AG20443 (cell line): ENCODE results near the gene ATP6V1F.
A peak's percentile ranks its signal among the peaks of the same experiment; 100 is the strongest.

ENCODE experiments used
- DNase-seq: peaks from one replicate; pipeline ENCODE4 v3.0.0; 2012; ENCODE audit warnings: low spot score, mixed read lengths

Gene ATP6V1F

DNA sequence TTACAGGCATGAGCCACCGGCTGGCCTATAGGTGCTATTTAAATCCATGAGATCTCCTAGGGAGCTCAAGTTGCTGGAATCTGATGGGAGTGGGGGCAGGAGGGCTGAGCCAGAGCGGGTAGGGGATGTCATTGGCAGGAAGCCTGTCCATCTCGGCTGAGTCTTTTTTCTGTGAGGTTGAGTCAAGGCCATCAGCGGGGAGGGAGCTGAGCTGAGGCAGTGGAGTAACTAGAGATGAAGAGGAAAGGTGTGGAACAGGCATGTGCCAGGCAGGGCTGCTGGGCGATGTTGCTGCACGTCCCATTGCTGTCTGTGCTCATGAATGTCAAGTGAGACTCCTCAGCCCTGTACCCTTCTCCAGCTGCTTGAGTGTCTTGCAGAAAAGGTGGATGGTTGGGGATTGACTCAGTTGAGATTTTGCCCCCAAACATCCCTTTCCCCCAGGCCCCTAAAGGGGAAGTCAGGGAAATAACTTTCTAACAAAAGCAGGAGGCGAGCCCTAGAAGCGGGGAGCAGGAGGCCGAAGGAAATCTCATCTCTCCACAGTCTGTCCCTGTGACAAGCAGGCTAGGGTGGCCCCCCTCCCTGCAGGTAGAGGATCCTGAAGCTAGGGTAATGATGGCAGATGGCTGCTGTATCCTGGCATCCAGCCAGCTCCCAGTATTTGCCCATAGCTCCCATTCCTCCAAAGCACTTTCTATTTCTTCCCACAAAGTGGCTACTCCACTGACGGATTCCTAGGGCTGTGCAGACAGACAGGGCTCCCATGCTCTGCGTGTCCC, 5.4 kb downstream of the ATP6V1F start:
- no peak for DNase-seq

DNA sequence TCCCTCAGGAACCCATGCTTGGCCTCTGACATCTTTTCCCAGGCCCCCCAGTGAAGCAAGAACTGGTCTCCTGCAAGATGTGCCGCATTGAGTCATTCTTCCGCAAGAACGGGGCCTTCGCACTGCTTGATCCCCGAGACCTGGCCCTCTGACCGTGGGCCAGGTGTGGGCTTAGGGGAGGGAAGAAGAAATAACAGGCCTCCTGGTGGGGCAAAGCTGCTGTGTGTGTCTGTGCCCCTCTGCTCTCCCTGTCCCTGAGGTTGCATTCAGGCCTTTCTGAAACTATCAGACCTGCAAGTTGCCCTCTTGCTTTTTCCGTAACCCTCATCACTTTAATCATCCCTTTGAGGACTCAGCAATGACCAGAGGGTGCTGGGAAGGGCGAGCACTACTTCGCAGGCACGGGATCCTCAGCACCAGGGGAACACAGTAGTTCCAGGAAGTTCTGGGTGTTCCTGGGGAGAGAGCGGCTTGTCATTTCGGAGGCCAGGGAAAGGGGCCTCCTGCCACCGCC, 6.0 kb downstream of the ATP6V1F start:
- DNase-seq = no peak

DNA sequence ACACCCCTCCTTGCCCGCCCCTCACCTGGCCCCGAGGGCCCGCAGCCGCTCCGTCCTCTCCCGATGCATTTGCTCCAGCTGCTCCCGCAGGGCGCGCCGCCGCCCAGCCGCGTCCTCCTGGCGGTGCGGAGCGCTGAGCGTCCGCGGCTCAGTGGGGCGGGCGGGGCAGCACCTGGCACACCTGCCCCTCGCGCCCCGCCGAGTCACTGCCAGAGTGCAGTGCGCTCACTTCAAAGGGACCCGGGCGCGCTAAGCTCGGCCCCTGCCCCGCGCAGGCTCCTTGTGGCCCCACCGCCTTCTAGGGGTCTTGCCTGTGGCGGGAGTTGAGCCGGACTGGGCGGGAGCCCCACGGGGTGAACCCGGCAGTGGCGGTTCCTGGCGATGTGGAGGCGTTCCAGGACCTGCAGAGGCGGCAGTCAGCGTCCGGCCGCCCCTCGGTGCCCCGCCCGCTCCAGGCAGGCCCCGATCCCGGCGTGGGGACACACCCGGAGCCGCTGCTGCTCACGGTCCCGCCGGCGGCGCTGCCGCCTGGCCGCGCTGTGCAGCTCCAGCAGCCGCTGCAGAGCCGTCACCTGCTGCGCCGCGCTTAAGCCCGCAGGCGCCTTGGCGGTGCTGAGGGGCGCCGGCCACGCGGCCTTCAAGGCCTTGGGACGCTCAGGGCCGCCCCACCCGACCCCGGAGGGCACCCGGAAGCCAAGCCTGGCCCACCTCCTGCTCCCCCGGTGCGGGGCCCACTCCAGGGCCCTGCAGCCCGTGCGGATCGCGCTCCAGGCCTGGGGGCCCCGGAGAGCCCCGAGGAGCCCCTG, 6.7 kb downstream of the ATP6V1F start:
- DNase-seq = peak; percentile 78

DNA sequence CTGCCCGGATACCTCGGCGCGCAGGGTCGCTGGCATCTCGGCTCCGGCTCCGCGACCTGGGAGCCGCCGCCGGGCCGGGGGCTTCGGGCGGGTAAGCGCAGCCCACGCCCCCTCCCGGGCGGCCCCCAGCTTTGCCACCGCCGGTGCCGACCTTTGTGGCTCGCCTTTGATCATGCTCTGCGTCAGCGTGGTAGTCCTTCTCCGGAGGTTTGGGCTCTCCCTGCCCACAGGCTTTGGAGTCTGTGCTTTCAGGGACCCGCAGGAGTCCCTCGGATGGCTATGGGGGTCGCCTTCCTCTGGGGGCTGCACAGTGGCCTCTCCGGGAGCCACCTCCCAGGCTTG, 7.3 kb downstream of the ATP6V1F start:
- no peak for DNase-seq

DNA sequence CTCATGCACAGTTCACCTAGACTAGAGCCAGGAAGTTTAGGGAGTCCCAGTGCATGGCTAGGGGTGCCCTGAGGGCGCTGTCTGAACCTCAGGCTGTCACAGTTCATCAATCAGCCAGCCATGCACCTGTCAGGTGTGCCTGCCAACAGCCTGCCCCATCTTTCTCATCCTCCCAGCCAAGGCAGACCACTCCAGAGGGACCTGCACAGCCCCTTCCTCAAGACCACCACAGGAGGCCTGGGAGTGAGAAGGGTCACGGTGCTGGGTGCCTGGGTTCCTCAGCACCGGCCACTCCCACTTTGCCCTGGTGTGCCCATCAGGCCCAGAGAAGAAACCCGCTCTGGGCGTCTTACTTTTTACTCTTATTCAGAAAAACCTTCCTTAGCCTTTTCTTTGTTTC, 8.4 kb downstream of the ATP6V1F start:
- DNase-seq = no peak

DNA sequence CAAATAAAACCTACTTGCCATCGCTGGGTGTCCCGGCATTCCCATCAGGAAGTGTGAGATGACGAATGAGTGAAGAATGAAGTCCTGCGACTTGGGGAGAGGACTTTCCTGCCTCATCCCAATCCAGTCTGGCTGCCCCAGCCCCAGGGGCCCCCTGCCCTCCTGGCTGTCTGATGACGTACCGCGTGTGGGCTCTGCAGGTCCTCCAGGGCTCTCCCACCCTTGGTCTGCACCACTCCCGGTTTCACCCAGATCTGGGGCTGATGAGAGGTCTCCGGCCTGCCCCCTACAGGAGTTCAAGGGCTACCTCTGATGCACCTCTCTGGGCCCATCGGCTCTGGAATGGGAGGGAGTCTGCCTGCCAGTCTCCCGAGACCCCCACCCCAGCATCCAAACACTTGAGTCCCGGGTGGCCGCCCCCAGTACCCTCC, 9.8 kb downstream of the ATP6V1F start:
- DNase-seq = no peak

DNA sequence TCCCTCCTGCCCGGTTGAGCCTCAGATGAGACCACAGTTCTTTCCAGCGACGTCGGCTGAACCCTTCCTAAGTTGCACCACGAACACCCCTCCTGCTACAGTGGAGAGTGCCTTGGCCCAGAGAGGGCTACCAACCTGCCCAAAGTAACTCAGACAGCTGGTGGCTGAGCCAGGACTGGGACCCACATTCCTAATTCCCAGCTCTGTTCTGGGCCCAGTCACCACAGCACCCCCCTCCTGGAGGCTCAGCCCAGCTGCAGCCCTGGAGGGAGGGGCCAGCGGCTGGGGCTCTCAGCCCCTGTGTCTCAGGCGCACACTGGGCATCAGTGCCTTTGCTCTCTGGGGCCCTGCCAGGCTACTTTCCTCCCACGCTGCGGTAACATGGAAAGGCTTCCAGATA, 10.6 kb downstream of the ATP6V1F start:
- no peak for DNase-seq

DNA sequence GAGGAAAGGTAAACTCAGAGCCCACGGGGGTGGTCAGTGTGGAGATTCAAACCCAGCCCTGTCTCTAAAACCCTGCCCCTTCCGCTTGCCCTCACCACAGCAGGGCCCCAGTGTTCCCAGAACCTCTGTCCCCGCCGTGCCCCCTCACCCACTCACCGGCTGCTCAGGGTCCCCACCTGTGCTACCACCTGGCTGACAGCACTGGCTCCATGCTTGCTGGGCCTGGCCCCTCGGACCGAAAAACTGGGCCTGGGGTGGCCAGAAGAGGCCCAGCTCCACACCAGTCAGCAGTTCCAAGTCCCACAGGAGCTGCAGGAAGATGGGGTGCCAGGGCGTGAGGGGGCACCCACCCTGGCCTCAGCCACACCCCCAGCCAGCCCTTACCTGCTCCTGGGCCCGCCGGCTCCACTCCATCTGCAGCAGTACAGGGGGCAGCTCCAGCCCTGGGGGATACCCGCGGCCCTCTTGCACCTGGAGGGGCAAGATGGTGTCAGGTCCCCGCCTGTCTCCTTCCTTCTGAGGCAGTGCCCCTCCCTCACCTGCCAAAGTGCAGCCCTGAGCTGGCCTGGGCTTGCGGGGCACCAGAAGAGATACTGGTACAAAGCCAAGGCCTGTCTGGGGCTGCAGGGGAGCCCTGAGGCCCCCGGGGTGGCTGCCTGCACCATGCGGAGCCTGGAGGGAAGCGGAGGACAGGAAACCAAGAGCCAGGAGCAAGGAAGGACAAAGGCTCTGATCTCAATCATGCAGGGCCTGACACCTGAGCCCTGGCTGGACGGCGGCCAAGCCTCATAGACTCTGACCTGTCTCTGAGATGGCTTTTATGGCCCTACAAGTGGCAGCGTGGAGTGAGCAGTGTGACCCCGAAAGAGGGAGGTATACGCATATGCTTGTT, 11.7 kb downstream of the ATP6V1F start:
- DNase-seq = no peak

DNA sequence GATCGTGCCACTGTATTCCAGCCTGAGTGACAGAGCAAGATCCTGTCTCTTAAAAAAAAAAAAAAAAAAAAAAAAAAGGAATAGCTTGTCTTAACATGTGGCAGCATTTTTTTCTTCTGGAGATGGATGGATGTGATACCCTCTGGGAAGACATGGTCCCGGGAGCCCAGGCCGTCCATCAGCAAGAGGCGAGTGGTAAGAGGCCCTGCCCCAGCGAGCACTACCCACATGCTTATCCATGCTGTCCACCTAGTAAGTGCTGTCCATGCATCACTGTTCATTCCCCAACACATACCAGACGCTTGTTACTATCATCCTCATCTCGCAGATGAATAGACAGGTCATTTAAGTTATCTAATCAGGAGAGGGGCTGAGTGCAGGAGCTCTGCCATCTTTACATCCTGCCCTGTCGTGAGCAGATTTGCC, 12.9 kb downstream of the ATP6V1F start:
- DNase-seq = no peak

DNA sequence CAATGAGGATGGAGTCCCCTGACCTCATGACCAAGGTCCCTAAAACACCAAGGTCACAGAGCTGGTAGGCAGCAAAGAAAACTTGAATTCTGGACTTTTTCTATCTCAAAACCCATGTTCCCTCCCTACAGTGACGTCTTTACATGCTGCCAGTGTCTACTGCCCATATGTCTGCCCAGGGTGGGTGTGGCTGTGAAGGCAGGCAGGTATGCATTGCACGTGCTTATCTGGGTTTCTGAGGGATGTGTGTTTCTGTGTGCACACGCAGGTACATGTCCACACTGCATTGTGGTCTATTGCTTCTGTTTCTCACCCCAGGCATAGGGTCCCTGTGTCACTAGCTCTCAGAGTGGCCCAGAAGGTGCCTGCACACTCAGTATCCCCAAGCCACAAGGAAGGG, 13.5 kb downstream of the ATP6V1F start:
- no peak for DNase-seq

DNA sequence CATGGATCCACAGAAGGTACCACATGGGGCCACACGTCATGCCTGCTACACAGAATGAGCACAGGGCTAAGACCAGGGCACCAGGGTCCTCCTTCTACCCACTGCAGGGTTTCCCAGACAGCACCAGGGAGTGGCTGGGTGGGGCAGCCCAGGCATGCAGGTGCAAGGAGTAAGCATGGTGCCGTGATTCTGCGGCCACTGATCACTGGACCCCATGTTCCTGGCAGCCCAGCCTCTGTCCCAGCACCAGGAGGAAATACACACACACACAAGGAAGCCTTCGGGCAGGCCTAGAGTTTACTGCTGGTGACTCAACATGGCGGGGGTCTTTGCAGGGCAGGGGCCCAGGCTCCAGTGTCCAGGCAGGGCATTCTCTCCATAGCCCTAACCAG, 13.9 kb downstream of the ATP6V1F start:
- no peak for DNase-seq

DNA sequence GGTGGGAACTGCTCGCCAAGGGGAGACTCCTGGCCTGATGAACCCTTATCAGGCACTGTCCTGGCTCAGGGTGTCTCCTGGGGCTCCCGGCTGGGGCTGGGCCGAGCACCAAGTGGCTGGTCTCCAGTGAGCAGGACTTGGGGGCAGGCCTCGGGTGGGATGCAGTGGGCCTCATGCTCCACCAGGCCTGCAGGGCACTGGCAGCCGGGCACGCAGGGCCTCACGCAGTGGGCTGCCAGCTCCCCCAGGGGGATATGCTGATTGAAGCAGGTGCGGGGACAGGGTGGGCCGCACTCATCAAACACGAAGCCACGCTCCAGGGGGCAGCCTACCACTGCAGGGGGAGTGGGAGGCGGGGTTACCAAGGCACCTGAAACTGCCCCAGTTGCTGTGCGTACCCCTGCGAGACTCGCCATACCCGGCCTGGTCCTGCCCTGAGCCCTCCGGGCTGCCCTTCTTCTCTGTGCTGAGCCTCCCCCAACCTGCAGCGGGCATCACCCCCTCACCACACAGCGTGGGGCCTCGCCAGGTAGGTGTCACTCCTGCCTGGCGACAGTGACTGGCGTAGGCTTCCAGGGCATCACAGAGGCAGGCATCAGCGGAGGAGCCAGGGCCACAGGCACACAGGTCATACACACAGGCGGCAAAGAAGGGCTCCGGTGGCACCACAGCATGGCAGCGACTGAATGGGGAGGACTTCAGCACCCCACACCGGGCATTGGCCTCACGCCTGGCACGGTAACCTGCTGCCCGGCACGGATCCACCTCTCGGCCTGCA, 14.5 kb downstream of the ATP6V1F start:
- DNase-seq = no peak

DNA sequence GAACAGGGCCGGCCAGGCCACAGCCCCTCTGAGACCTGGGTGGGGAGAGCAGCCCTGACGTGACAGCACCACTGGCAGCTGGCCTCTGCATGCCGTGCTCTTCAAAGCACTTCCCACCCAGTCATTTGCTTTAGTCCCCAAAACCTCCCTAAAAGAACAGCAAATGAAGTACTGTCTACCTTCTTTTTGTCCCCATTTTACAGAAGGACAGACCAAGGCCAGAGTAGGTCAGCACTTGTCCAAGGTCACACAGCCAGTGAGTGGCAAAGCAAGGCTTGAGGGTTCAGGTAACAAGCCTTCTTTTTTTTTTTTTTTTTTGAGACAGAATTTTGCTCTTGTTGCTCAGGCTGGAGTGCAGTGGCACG, 15.1 kb downstream of the ATP6V1F start:
- DNase-seq = no peak

DNA sequence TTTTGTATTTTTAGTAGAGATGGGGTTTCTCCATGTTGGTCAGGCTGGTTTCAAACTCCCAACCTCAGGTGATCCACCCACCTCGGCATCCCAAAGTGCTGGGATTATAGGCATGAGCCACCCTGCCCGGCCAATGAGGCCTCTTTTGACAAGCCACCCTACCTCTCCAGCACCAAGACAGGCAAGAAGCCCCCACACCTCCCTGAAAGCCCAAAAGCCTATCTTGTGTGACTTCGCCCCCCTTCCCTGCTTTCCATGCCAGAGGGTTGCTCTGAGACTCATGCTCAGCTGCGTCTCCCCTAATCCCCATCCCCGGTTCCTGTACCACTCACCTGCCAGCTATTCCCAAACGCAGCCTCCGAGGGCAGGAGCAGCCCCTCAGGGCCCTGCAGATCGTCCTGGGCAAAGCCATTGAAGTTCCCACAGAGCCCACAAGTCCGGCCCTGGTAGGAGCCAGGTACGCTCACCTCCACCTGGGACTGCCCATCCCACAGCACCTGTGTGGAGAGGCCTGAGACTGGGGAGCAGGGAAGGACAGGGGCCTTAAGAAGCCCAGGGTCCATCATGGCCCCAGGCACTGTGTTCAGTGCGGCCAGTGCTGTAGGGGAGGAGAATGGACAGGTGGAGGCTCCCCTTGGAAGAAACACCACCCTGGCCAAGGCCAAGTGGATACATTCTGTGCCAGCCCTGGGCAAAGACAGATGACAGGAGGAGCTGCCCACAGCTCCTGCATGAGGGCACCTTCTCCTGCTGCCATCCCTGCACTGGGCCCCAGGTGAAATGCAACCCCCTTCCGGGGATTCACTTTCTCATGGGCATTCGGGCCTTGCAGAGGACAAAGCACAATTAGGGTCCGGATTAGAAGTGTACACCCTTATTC, 15.8 kb downstream of the ATP6V1F start:
- no peak for DNase-seq

DNA sequence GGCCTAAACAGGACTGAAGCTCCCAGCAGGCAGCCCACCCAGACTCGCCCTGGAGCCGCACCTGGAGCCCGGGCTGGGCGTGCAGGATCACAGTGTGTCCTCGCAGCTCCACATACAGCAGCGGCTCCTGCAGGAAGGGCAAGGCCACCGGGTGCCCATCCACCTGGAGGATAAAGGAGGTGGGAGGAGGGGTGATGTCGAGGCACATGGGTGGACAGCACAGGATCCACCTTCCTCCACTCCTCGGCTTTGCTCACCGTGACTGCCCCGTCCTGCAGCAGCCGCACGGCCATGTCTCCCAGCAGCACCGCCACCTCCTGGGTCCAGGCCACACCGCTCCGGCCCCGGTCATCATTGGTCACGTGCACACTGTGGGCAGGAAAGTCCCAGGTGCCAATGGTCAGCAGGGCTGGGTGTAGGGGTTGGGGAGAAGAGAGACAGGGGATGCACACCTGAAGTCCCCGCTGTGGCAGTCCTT, 16.8 kb downstream of the ATP6V1F start:
- no peak for DNase-seq

DNA sequence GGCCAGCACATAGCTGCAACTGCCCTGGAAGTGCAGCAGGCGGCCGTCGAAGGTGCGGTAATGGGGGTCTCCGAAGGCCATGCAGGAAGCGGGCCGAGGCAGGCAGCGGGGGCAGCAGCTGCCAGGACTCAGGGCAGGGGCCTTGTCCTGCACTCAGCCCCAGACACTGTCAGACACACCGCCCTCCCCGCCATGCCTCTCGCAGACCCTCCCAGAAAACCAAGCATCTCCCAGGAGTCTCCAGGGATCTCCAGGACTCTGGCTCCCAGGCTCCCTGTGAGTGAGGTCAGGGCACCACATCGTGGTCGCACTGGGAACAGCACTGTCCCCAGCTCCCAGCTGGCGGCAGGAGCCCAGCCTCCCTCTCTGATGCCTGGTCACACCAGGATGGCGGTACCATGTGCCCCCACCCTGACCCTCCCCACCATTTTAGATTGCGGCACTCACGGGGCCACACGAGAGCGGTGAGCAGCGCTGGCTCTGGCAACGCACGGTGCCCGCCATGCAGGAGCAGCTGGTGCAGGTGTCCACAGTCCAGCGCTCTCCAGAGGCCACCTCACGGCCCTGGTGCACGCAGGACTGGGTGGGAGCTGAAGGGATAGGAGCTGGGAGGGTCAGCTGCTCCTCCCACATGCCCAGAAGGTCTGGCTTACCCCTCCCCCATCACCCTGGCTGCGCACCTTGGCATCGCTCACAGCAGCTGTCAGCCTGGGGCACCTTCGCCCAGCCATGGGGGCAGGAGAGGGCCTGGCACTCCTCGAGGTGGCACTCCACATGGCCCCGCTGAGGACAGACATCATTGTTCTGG, 17.5 kb downstream of the ATP6V1F start:
- peak; percentile 94 for DNase-seq

DNA sequence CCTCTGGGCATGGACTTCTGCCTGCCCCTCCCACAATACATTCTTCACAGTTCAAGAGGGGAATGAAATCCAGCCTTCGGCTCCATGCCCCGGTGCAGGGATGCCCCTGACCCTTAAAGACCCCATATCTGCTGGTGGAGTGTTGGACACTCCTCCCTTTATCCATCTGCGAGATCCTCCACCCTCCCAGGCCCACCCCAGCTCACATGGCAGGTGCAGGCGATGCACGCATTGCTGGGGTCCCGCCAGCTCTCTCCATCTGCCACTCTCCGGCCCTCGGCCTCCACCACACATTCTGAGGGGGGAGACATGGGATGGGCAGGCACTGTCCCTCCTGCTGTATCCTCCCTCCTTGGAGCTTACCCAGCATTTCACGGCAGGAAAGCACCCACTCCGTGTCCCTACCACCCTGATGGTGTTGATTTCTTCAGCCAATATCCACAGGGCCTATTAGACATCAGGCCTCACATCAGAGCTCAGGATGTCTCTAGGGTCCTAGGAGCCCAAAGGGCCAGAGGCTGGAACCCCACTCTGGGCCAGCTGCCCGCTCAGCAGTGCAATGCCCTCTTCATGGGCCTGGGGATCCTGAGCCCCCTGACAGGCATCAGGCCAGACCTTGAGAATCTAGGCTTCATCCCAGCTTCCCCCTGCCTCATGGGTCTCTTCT, 18.3 kb downstream of the ATP6V1F start:
- DNase-seq = no peak

DNA sequence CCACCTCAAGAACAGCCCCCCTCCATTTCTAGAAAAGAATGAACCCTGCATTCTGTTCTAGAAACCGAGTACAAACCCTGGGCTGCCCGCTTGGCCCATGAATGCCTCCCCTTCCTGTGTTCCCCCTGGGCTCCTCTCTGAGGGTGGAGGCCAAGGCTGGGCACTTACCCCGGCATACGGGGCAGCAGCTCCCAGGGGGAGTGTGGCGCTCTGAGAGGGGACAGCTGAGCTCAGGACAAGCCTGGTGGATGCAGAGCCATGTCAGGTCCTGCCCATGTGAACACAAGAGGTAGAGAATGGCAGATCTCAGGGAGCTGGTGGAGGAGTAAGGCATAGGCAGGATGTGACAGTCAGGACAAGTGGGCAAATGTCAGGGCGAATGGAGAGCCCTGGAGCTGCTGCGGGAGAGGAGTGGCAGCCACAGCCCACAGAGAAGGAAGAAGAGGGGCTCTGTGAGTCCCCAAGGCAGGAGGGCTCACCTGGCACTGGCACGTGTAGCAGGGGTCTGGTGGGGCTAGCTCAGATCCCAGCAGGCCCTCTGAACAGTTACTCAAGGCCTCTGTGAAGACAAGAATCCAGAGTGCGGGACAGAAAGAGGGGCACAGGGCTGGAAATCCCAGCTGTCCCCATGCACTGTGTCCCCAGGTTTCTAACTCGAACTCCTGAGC, 18.9 kb downstream of the ATP6V1F start:
- no peak for DNase-seq
